NCI-H1092 (cell line): ENCODE results near the gene PRKCE.

Experiments used
- DNase-seq: peaks from one replicate; lab custom pipeline; 2025; lab: John Stamatoyannopoulos, UW

The PRKCE gene

DNA sequence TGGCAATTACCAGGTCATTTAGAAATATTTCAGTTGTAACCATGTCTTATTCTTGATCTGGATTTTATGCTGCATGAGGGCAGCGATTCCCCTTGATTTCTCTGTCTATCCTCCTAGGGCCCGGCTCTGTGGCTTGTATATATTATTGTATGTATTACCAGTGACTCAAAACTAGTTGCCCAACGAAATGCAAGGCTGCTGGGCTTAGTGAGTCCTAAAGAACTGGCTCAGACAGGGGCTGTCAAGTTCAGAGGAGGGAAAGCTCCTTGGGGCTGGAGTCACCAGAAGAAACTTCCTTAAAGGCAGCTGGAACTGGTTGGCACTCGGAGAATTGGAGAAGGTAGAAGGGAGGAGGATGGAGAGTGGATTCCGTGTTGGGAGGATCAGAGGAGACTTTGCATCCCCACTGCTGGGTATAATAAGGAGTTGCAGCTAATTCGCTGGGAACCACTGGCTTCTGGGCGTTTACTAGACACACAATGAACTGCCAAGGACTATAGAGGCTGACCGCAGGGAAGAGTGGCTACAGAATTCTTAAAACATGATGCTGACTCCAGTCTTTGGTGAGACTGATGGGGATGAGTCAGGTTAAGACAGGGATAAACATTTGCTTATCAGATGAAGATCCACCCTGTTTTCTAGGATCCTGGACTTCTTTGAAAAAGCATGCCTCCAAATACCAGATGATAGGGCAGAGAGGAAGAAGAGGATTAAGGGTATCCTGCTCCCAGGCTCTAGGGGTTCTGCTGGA, 104.3 kb downstream of the PRKCE start:
- DNase-seq: no peak

DNA sequence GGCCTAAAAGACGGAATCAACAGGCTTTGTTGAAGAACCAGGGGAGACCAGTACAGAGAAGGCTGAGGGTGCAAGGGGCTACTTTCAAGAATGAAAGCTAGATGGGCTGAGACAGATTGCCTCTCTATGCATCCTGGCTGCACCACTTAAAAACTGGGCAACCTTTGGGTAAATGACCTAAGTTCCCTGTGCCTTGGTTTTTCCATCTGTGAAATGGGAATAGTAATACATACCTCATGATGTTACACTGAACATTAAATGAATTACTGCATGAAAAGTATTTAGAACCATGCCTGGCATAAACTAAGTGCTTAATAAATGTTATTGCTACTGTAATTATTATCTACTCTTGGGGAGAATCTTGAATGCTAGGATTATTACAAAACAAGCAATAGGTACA, 106.5 kb downstream of the PRKCE start:
- no peak for DNase-seq

DNA sequence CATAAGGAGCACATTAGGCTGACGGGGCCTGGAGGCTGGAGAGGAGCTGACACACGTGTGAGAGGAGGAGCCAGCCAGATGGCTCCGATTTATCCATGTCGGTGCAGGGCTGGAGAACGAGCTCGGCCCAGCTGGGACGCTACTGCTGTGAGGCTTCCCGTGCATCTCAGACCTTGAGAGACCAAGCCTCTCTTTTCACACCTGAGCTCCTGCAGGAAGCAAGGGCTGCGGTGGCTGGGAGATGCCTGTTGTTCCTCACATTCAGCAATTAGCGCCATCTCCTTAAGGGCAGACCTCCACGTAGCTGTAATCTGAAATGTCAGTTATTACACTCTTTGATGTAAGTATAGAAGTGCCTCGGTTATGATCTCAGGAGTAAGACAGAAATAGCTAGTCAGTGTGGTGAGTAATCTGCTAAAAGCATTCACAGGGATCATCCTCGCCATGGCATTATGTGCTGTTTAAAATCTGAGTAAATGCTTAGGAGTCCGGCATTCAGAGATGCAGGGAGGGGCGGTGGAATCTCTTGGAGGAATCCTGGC, 107.9 kb downstream of the PRKCE start:
- DNase-seq: no peak

DNA sequence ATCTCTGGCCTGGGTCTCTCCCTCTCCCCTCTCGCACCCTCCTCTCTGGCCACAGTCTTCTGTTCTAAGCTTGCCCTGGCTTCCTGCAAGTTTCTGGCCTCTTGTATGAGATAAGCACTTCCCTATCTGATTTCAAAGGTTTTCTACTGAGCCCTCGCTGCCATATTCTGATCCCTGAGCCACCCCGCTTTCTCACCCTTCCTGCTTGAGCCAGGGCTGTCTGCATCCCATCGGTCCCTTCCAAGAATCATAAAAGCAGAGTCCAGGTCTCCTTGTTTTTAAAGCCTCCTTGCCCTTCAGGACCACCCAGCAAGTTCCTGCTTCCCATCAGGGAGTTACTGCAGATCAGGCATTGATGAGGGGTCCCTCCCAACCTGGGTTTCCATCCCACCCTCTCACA, 110.2 kb downstream of the PRKCE start:
- no peak for DNase-seq

DNA sequence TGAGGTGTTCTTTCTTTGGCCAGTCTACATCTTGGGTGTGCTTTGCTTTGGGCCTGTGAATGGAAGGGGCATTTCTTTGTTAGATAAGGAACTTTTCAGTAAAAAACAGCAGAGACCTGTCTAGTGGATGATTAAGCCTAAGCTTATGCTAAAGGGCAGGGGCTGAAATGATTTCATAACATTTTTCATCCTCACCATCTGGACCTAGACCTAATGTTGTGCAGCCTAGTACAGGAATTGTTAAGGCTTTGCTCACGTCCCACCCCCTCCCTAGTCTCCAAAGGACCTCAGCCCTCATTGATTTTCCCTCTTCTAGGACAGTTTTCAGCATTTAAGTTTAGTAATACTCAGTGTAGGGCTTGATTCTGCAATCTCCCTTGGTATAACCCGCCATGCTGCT, 111.8 kb downstream of the PRKCE start:
- no peak for DNase-seq

DNA sequence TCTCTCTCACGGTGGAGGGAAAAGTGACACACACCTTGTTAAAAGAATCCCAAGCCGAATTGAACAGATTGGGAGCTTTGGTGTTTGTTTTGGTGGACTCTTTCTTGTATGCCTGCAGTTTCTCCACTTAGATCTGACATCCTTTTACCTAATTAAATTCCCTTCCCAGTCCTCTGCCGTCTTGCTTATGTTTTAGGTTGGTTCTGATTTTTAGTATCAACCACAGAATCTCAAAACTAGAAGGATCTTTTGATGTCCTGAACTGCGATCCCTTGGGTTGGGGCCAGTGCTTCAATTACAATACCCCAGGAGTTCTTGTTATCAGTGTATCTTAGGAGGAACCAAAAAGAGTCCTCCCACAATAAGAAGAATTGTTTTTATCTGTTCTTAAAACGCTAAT, 112.3 kb downstream of the PRKCE start:
- no peak for DNase-seq

DNA sequence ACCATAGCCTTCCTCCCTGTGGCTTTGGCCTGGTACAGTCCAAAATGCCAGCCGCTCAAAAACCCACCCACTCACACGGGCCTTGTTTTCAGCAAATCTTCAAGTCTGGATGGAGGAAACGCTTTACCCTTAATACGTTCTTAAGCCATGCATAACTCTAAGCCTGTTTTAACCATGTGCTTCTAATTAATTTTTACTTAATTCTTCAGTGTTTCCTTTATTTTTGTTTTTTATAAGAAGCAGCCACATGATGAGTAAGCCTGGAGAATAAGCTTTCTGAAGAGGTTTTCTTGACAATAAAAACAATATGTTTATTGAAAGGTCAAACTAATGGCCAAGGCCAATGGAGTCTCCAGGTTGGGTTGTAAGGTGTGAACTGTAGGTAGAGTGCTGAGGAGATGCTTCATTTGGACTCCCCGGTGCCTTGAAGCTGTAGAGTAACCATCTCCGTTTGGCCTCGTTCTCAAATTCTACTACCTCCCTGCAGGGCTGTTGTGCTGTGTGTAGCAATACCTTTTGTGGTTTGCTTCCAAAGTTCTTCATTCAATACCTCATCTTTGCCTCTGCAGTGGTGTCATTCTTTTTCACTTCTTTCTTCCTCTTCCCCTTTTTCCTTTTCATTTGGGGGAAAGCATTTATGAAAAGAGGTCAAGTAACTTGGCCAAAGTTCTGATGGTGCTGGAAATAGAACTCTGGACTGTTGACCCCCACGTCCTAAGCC, 113.7 kb downstream of the PRKCE start:
- no peak for DNase-seq

DNA sequence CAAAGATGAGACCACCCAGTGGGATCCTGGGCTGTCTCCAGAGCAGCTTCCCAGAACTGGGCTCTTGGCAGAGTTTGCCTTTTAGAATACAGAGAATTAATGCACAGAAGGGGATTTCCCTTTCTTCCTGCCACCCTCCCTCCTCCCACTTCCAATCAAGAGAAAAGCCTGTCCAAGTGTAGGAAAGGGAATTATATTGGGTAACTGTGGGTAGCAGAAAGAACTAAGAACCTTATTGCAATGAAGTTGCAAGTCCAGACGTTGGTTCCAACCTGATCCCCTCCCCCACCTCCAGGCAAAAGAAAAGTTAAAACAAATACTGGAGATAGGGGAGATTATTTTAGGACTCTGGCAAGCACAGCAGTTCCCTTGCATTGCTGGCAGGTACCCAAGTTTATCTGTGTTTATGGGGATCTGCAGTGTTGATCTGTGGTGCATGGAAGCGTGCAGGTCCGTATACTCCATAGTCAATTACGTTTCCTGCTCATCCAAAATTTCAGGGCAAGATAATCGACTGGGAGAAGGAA, 114.3 kb downstream of the PRKCE start:
- no peak for DNase-seq

DNA sequence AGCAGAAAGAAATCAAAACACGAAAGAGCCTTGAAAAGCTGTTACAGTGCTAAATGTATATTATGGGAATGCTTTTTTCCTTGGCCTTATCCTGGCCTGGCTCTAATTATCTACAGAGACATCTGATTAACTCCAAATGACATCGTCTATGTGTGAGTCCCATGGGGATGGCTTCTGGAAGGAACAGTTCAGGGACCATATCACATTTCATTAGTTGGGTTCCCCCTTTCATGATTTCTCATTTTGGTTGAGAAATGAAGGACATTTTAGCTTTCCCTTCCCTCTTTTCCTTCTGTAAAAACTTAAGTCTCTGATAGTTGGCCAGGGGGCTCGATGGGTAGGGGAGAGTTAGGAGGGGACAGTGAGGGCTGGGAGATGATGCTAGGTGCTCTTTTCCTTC, 116.7 kb downstream of the PRKCE start:
- DNase-seq: no peak

DNA sequence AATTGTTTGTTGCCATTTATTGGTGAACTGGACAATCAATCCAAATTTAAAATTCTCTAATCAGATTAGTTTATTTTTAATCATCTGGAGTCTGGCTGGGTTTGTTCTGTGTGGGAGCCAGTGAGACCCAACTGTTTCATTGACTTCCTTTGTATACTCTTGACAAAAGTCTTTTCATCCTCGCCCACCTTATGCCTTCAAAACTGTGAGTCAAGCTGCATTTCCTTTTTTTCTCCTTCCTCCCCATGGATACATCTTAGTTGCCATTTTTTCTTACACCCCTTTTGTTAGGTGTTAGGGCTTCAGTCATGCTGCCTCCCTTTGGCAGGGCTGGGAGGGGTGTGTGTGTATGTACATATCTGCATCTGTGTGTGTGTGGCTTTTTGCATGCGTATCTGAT, 117.6 kb downstream of the PRKCE start:
- no peak for DNase-seq

DNA sequence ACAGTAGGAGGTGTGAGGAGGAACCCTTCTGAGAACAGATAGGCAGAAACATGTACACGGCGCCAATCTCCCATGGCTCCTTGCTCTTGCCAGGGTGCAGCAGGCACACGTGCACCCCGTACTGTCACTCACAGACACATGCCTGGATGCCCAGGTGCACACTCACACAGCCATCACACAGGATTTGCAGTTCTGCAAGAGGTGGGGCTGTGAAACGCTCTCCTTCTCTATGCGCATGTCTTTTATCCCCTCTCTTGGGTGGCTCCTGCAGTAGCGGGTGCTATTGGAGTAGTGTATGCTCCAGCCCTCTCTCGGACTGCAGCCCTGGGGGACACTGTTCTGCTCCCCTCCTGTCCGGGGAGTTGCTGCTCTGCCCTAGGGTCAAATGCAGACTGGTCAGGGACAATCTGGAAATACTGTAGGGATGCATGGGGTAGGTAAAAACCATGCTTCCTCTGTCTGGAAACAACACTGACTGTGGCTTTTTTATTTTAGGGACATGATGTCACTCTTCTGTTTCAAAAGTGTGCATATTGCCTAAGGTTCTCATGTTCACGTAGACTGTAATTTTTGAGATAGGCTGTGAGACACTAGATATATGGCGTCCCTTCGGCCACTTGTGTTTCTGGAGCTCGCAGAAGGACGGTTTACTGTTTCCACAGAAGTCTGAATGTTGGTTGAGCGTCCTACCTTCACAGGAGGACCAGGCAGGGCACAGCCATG, 118.5 kb downstream of the PRKCE start:
- DNase-seq: no peak

DNA sequence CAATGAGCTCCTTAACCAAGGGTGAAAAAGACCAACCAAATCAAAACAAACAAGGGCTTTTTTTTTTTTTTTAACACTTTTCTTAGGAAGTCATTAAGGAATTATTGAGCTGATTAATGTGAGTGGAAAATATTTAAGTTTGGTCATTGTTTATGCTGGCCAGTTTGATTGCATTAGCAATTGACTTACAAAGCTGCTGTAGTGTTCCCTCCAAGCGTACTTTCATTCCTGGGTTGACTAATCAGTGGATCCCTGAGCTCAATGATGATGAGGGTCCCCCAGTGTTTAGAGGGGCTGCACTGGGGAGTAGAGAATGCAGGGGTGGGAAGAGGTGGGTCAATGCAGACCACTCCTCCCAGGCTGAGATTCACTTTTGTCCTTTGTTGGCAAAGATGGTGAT, 119.3 kb downstream of the PRKCE start:
- no peak for DNase-seq

DNA sequence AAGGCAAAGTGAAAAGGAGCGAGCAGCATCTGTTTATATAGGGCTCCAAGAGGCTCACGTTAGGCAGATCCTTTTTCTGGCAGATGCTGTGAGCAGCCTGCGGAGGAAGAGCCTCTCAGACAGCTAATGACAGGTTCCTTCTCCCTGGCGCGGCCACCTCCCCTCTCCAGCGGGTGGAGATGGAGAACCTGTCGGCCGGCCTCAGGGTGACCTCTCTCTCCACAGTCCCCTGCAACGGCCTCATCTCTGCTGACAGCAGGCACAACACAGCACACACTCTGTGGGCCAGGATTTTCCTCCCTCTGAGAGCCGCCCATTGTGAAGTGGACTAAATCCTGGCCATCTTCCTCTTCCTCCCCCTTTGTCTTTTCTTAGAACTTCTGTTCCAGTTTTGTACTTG, 119.8 kb downstream of the PRKCE start:
- no peak for DNase-seq

DNA sequence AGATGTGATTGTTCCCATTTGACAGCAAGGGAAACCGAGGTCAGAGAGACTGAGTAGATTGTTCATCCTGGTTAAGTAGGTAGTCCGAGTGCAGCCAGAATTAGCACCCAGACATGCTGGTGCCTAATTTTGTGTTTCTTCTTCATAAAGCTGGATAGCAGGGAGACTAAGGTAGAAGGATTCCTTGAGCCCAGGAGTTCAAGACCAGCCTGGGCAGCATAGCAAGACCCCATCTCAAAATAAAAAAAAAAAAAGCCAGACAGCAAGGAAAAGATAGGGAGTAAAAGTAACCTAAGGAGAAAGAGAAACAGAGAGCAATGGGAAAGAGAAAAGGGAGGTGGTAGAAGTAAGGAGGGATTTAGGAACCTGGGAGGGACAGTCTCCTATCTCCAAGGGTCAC, 120.6 kb downstream of the PRKCE start:
- no peak for DNase-seq

DNA sequence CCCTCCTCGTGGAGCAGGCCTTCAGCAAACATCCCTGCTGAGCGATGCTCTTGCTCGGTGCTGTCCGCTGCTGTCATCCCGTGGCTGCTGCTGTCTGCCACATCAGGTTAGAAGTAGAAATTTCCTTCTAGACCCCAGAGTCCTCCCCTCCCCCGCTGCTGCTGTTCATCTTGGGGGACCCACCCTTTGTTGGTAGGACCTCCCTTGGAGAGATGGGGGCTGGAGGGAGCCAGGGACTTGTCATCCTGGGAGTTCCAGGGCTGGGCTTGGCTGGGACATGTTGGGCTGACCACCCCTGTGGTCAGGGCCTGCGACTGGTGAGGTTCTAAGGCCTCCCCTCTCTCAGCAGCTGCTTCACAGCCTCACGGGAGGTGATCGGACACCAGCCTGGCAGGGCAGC, 122.4 kb downstream of the PRKCE start:
- DNase-seq: no peak

DNA sequence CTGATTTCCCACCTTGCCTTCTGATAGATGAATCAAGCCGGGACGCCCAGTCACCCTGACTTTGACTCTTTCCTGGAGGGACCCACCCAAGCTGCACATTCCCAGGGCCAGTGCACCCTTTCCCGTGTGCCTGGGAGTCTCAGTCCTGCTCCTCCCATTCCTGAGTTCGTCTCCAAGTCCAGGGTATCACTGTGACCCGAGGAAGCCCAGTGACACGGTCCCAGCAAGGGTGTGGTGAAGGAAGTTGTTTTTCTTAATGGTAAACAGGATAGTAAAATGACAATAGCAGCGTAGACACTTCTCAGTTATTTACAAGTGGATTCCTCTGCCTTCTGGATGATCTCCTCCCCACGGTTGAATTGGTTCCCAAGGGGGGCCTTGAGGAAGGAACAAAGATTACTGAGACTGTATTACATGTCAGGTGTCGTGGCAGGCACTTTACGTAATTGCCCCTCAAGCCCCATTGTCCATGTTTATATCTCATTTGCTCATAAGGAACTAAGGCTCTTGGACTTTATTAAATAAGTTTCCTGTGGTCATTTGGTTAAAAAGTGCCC, 123.3 kb downstream of the PRKCE start:
- DNase-seq: no peak

DNA sequence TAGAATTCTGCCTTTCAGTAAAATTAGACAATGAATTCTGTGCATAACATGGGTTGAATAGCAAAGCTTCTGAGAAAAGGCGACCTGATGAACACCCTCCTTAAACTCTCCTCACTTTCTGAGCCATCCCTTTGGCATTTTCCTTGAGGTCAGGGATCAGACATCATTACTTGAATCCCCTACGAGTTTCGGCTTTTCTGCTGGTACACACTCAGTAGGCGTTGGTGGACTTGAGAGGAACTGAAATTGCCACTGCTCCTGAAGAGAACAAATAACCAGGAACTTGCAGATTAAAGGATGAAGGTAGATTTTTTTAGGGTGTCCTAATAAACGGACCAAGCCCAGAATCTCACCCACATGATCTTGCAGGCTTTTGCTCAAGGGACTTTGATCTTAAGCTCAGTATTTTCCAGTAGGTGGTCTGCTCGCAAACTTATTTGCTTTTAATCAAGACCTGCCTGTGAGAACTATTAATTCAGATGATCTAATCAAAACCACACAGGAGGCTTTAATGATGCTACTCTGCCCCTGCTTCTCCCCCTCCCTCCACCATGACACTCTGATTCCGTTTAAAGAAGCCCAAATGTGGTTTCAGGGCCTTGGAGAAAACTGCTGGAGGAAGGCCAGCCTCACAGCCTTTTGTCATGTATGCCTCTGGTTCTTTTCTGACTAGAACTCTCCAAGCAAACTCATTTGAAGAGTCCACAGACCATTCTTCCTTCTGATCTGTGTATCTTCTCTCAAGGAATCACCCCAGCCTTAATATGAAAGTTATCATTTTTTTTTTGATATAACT, 124.9 kb downstream of the PRKCE start:
- no peak for DNase-seq

DNA sequence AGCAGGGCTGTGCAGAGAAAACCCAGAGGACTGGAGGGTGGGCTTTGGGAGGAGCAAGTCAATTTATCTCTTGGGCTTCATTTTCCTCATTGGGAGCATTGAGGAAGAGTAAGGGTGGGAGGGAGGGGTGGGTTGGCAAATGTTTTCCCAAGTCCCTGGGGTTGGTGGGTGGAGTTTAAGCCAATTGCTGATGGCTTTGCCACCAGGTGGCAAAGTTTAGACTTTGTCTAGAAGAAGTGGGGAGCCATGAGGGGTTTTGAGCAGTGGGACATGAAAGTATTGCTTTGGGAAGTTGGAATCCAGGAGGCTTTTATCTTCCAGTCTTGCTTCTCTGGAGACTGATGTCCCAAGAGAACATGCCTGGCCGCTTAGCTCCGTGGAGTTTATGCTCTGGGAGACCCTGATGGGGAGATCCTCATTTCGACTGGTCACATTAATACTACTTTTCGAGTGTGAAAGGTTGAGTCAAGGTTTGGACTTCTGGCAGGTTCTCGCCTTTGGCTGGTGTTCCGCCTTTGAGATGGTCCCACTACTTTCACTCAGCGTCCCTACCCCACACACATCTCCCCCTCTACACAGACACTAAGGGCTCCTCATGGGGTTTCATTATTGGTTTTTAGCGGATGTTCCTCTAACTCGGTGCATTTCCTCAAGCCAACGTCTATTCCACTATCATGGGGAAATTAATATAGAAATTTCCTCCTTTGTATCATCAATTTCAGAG, 126.7 kb downstream of the PRKCE start:
- DNase-seq: no peak

DNA sequence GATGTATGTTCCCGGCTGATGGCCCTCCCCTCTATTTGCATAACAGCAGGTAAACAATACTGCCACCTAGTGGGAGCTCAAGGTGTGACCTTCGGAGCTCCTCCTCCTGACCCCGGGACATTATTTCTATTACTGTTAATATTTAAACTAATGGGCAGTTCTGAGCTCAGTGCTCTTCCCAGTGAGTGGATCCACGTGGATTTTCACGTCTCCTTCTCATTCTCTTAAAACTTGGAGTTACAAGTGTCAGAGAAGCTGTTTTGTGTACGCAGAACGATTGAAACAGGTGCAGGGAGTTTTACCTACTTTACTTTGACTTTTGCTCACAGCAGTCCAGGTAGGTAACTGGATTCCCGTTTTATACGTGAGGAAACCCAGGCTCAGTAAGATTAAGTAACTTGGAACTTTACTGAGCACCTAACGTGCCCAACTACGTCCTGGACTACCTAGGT, 127.3 kb downstream of the PRKCE start:
- DNase-seq: no peak

DNA sequence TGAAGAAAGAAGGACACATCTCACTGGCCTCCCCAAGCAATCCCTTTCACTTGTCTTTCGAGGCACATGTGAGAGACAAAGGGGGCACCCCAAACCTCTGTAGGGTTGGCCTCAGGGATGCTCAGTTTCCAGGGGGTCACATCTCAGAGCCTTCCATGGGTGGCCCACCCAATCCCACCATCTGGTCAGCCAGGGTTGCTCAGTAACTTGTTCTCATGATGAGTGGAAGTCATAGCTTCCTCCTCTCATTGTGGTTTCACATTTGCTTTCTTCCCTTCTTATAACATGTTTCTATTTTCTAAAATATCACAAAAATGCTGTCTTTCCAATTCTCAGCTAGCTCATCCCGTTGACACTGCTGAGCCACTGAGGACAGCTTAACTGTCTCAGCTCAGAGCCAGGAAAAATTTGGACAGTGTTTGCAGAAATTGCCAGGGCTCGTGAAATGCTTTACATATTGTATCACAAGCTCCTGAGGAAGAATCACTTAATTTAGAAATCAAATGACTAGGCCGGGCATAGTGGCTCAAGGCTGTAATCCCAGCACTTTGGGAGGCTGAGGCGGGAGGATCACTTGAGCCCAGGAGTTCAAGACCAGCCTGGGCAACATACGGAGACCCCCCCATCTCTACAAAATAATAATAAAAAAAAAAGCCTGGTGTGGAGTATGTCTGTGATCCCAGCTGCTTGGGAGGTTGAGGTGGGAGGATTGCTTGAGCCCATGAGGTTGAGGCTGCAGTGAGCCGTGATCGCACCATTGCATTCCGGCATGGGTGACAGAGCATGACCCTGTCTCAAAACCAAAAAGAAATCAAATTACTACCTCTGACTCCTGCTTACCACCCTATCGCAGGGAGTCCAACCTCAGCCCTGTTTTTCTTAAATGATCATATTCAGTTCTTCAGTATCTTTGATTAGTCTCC, 129.3 kb downstream of the PRKCE start:
- DNase-seq: no peak
